PC-3 (cell line): ENCODE data around the gene ANXA6. TPM values are rescaled to one million over a fixed set of nuclear protein-coding genes. Genes with fewer than 3 reads are reported as not detected.

Source experiments
- ATAC-seq: fragments of 200-7000 bp; cut with Tn5 transposase; 2 replicates; pipeline ENCODE4 v1.9.1; 2020; ENCODE audit warnings: mild to moderate bottlenecking, moderate library complexity
- BruUV-seq: library from RNA; stranded (reverse); fragments of 400-500 nt; replicated peaks from 2 replicates; lab custom pipeline; 2021; lab: Mats Ljungman, UMichigan
- CTCF ChIA-PET: fragments of 300-600 bp; sonication (Branson Sonifier 250); formaldehyde crosslinking; loops from one replicate; lab custom pipeline; 2022; ENCODE audit warnings: antibody characterized with exemption; lab: Charles Lee
- POLR2A ChIA-PET: fragments of 300-600 bp; sonication (Branson Sonifier 250); formaldehyde crosslinking; loops from one replicate; lab custom pipeline; 2022; ENCODE audit warnings: antibody characterized with exemption; ENCODE audit not compliant: unreplicated experiment; lab: Charles Lee
- DNase-seq: peaks from one replicate; pipeline ENCODE4 v3.0.0-alpha.2; 2015
- H2AFZ ChIP-seq: fragments of 300-600 bp; sonication (generic); 2 replicates; pipeline ENCODE4 v1.6.0; 2016; ENCODE audit warnings: antibody characterized with exemption, low read length
- H3F3A ChIP-seq: fragments of 300-600 bp; sonication (generic); one replicate; pipeline ENCODE4 v1.6.0; 2017; ENCODE audit warnings: antibody characterized with exemption, low read length, control low read depth, mild to moderate bottlenecking; ENCODE audit not compliant: unreplicated experiment
- H3K27ac ChIP-seq: fragments of 300-600 bp; sonication (generic); 2 replicates; pipeline ENCODE4 v1.5.1; 2016; ENCODE audit warnings: mild to moderate bottlenecking, low read length
- H3K27me3 ChIP-seq: fragments of 300-600 bp; sonication (generic); 2 replicates; pipeline ENCODE4 v1.6.1; 2016; ENCODE audit warnings: low read length, mixed read lengths
- H3K36me3 ChIP-seq: fragments of 300-600 bp; sonication (generic); 2 replicates; pipeline ENCODE4 v1.6.1; 2016; ENCODE audit warnings: low read depth, mixed run types, low read length, mixed read lengths
- H3K4me1 ChIP-seq: fragments of 300-600 bp; sonication (generic); 2 replicates; pipeline ENCODE4 v1.5.1; 2016; ENCODE audit warnings: low read length; ENCODE audit not compliant: insufficient read depth
- H3K4me2 ChIP-seq: fragments of 300-600 bp; sonication (generic); 2 replicates; pipeline ENCODE4 v1.6.0; 2016; ENCODE audit warnings: low read length
- H3K4me3 ChIP-seq: fragments of 300-600 bp; sonication (generic); 2 replicates; pipeline ENCODE4 v1.5.1; 2016; ENCODE audit warnings: mild to moderate bottlenecking, low read length, mixed read lengths
- H3K79me2 ChIP-seq: fragments of 300-600 bp; sonication (generic); 2 replicates; pipeline ENCODE4 v1.6.1; 2017; ENCODE audit warnings: low read length, mixed read lengths
- H3K9ac ChIP-seq: fragments of 300-600 bp; sonication (generic); 2 replicates; pipeline ENCODE4 v1.6.0; 2016; ENCODE audit warnings: mild to moderate bottlenecking, low read length
- H3K9me2 ChIP-seq: fragments of 300-600 bp; sonication (generic); replicated peaks from 2 replicates; pipeline ENCODE4 v1.6.1; 2016; ENCODE audit warnings: mixed run types, low read length, mixed read lengths
- H3K9me3 ChIP-seq: fragments of 300-600 bp; sonication (generic); 2 replicates; pipeline ENCODE4 v1.6.1; 2016; ENCODE audit warnings: low read length, mixed read lengths
- H4K20me1 ChIP-seq: fragments of 300-600 bp; sonication (generic); 2 replicates; pipeline ENCODE4 v1.6.1; 2016; ENCODE audit warnings: low read length, mixed read lengths
- CTCF ChIP-seq: fragments of 300-600 bp; sonication (generic); conservative IDR thresholded peaks from 2 replicates; pipeline ENCODE4 v1.5.1; 2017; ENCODE audit warnings: antibody characterized with exemption, low read depth, mild to moderate bottlenecking, low read length
- EZH2 ChIP-seq: fragments of 300-600 bp; sonication (generic); IDR thresholded peaks from one replicate; pipeline ENCODE4 v1.6.1; 2017; ENCODE audit warnings: antibody characterized with exemption, mild to moderate bottlenecking, low read length; ENCODE audit not compliant: unreplicated experiment
- EZH2phosphoT487 ChIP-seq: fragments of 300-600 bp; sonication (generic); IDR thresholded peaks from 2 replicates; pipeline ENCODE4 v1.6.1; 2018; ENCODE audit warnings: mild to moderate bottlenecking, antibody characterized with exemption, low read length, borderline replicate concordance
- intact Hi-C: fragments of 100-400 bp; cut with micrococcal nuclease; formaldehyde crosslinking; loops from 2 replicates; pipeline ENCODE4 v1.9.0; 2023
- total RNA-seq: library from RNA; depleted of rRNA; stranded (reverse); fragments of >200 nt; gene quantifications from 2 replicates; pipeline ENCODE4 v1.2.3, GENCODE V29; 2014

The ANXA6 gene
- total RNA-seq, 1 experiment from 2014 or later: 122 TPM

GRCh38 chr5:151097061-151097460, 60.5 kb downstream of the ANXA6 start:
- TF ChIP-seq CTCF: no peak
- Histone ChIP-seq H3K9me3 (no peaks in the 10 kb centered on the region), H4K20me1 (no peaks in the 10 kb centered on the region), H3K4me2 (no peak overlapping the region), H3F3A (peaks cover 6% of the 10 kb centered on the region), H3K9me2 (no peaks in the 10 kb centered on the region), H2AFZ (no peak overlapping the region), H3K27ac (no peak overlapping the region), H3K9ac (no peak overlapping the region), H3K27me3 (no peaks in the 10 kb centered on the region), H3K4me3 (no peak overlapping the region), H3K79me2 (no peaks in the 10 kb centered on the region), H3K36me3 (no peaks in the 10 kb centered on the region), H3K4me1 (peaks cover 38% of the 10 kb centered on the region)
- DNase-seq (no peak), ATAC-seq (no peak)
- intact Hi-C loops: no loop called here
- ChIA-PET POLR2A (interaction anchor here (0.7 kb wide), 1 partner anchor 571 kb away, joined by 5 read pairs; no protein-coding TSS in a partner anchor), CTCF (no interaction called here)
- BruUV-seq: no TSS peak

GRCh38 chr5:151096001-151096373, 61.6 kb downstream of the ANXA6 start:
- H3K4me2 ChIP-seq: no peak overlapping the region
- no peak overlapping the region for H2AFZ ChIP-seq
- H3K9ac ChIP-seq: peak overlapping the region; percentile 74; the same call in 1 of the 2 replicates

GRCh38 chr5:151095341-151096000, 62.1 kb downstream of the ANXA6 start:
- H3K9ac ChIP-seq: peak overlapping the region; percentile 74
- CTCF ChIA-PET: no interaction called here
- peak overlapping the region; percentile 96 for H3K27ac ChIP-seq
- H3K4me3 ChIP-seq: no peak overlapping the region
- BruUV-seq: no TSS peak
- no peak overlapping the region; the same call in 1 of the 2 replicates for H3K4me2 ChIP-seq
- intact Hi-C loops: no loop called here
- H3K9me2 ChIP-seq: no peaks in the 10 kb centered on the region
- H3K27me3 ChIP-seq: no peaks in the 10 kb centered on the region
- H4K20me1 ChIP-seq: no peaks in the 10 kb centered on the region
- POLR2A ChIA-PET: no interaction called here
- H3K79me2 ChIP-seq: no peaks in the 10 kb centered on the region
- H3F3A ChIP-seq: peaks cover 6% of the 10 kb centered on the region
- DNase-seq: no peak
- TF ChIP-seq EZH2 (no peak), CTCF (no peak), EZH2phosphoT487 (no peak)
- H3K36me3 ChIP-seq: no peaks in the 10 kb centered on the region
- no peak overlapping the region for H2AFZ ChIP-seq
- ATAC-seq: peak; percentile 16
- H3K4me1 ChIP-seq: peaks cover 42% of the 10 kb centered on the region
- H3K9me3 ChIP-seq: no peaks in the 10 kb centered on the region

More at GRCh38 chr5:151096001-151096373, 61.6 kb downstream of the ANXA6 start:
- Histone ChIP-seq H3F3A (peaks cover 6% of the 10 kb centered on the region), H4K20me1 (no peaks in the 10 kb centered on the region), H3K4me3 (no peak overlapping the region), H3K79me2 (no peaks in the 10 kb centered on the region), H3K27ac (peak overlapping the region; percentile 96), H3K9me3 (no peaks in the 10 kb centered on the region), H3K9me2 (no peaks in the 10 kb centered on the region), H3K4me1 (peaks cover 42% of the 10 kb centered on the region), H3K27me3 (no peaks in the 10 kb centered on the region), H3K36me3 (no peaks in the 10 kb centered on the region)
- intact Hi-C loops: no loop called here
- ATAC-seq (no peak), DNase-seq (no peak)
- TF ChIP-seq EZH2phosphoT487 (no peak), EZH2 (no peak), CTCF (no peak)
- no TSS peak for BruUV-seq
- CTCF ChIA-PET: no interaction called here
- POLR2A ChIA-PET: no interaction called here
